Measurements from ENCODE around the gene IRS1.

Gene IRS1

DNA sequence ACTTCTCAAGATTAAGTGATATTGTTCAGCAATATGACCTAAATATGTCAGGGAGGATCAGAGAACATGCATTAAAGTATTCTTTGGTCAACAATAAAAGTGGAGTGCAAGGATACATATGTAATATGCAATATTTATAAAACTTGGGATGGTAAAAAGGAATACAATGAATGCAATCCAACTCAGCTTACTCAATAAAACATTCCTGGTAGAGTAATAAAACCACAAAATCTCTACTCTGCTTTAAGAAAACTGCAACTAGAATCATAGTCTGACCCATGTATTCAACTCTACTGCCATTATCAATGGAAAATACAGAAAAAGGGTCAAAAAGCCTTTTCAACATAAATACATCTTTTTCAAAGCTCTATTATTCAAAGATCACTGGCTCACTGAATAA lies 11.6 kb downstream of the IRS1 start:
- Histone ChIP-seq H3K27me3 (ENCODE audit: insufficient read depth, insufficient read length) (no peaks in the 10 kb centered on the region), H3K36me3 (ENCODE audit: insufficient read depth, insufficient read length, low read length) (peaks cover 9% of the 10 kb centered on the region), H3K4me3 (ENCODE audit: insufficient read length, low read depth) (no peak overlapping the region), H3K9ac (ENCODE audit: insufficient read length, low read depth) (no peak overlapping the region), H3K9me3 (ENCODE audit: insufficient read depth, low read length) (peaks cover 15% of the 10 kb centered on the region), H3K4me1 (ENCODE audit: insufficient read depth, insufficient read length) (no peaks in the 10 kb centered on the region)
- TF ChIP-seq SUZ12 (IDR thresholded peaks at IDR 0.05; ENCODE audit: extremely low read depth, insufficient read depth, insufficient read length) (no peak), ZNF274 (IDR thresholded peaks at IDR 0.05; ENCODE audit: low read depth, low read length) (no peak), YY1 (IDR thresholded peaks at IDR 0.05; ENCODE audit: insufficient read depth, insufficient read length) (no peak)
- no peak for DNase-seq (ENCODE audit: low read depth, low spot score)

DNA sequence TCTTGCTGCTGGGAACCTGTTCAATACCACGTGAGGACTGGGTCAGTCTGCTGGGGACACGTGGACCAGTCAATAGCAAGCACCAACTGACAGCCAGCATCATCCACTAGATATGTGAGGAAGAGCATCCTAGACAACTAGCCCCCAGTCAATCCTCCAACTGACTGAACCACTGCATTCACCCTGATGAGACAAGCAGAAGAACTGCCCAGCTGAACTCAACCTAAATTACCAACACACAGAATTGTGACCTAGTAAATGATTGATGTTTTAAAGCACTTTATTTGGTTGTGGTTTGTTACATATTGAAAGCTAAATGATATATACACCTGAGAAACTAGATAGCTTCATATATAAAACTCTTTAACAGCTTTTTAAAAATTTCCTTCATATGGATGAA lies 15.7 kb downstream of the IRS1 start:
- Histone ChIP-seq H3K4me3 (ENCODE audit: insufficient read length, low read depth) (no peak overlapping the region), H3K9ac (ENCODE audit: insufficient read length, low read depth) (no peak overlapping the region), H3K27me3 (ENCODE audit: insufficient read depth, insufficient read length) (no peaks in the 10 kb centered on the region), H3K9me3 (ENCODE audit: insufficient read depth, low read length) (peaks cover 15% of the 10 kb centered on the region), H3K36me3 (ENCODE audit: insufficient read depth, insufficient read length, low read length) (peaks cover 4% of the 10 kb centered on the region), H3K4me1 (ENCODE audit: insufficient read depth, insufficient read length) (no peaks in the 10 kb centered on the region)
- no peak for TF ChIP-seq YY1 (IDR thresholded peaks at IDR 0.05; ENCODE audit: insufficient read depth, insufficient read length)
- TF ChIP-seq SUZ12 (IDR thresholded peaks at IDR 0.05; ENCODE audit: extremely low read depth, insufficient read depth, insufficient read length): no peak
- no peak for TF ChIP-seq ZNF274 (IDR thresholded peaks at IDR 0.05; ENCODE audit: low read depth, low read length)
- DNase-seq (ENCODE audit: low read depth, low spot score): no peak

GRCh38 chr2:226782092-226782713 lies 17.4 kb downstream of the IRS1 start:
- Histone ChIP-seq H3K4me3 (ENCODE audit: insufficient read length, low read depth) (no peak overlapping the region), H3K36me3 (ENCODE audit: insufficient read depth, insufficient read length, low read length) (peaks cover 4% of the 10 kb centered on the region), H3K9me3 (ENCODE audit: insufficient read depth, low read length) (peaks cover 15% of the 10 kb centered on the region), H3K9ac (ENCODE audit: insufficient read length, low read depth) (no peak overlapping the region), H3K4me1 (ENCODE audit: insufficient read depth, insufficient read length) (no peaks in the 10 kb centered on the region), H3K27me3 (ENCODE audit: insufficient read depth, insufficient read length) (no peaks in the 10 kb centered on the region)
- TF ChIP-seq YY1 (IDR thresholded peaks at IDR 0.05; ENCODE audit: insufficient read depth, insufficient read length) (no peak), SUZ12 (IDR thresholded peaks at IDR 0.05; ENCODE audit: extremely low read depth, insufficient read depth, insufficient read length) (no peak), ZNF274 (IDR thresholded peaks at IDR 0.05; ENCODE audit: low read depth, low read length) (no peak)
- DNase-seq (ENCODE audit: low read depth, low spot score): no peak

DNA sequence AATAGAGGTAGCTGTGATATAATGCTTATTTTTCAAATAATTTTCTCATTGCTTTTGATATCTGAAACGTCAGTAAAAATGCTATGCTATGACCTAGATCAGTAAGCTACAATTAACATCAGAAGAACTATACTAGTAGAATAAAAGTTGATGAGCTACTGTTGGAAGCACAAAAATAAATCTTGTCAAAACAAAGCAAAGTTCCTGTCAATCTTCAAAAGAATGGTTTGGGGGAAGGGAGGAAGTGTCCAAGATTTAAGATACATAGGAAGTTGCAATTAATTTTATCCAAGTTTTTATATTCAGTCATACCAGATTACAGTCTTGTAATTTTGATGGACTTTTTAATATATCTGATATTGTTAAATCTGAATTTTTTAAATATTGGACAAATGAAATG lies 19.2 kb downstream of the IRS1 start:
- H3K4me3 ChIP-seq (ENCODE audit: insufficient read length, low read depth): no peak overlapping the region
- no peak overlapping the region for H3K9ac ChIP-seq (ENCODE audit: insufficient read length, low read depth)
- peaks cover 10% of the 10 kb centered on the region for H3K36me3 ChIP-seq (ENCODE audit: insufficient read depth, insufficient read length, low read length)
- no peaks in the 10 kb centered on the region for H3K4me1 ChIP-seq (ENCODE audit: insufficient read depth, insufficient read length)
- no peaks in the 10 kb centered on the region for H3K27me3 ChIP-seq (ENCODE audit: insufficient read depth, insufficient read length)
- H3K9me3 ChIP-seq (ENCODE audit: insufficient read depth, low read length): peaks cover 17% of the 10 kb centered on the region
- TF ChIP-seq YY1 (IDR thresholded peaks at IDR 0.05; ENCODE audit: insufficient read depth, insufficient read length): no peak
- TF ChIP-seq ZNF274 (IDR thresholded peaks at IDR 0.05; ENCODE audit: low read depth, low read length): no peak
- TF ChIP-seq SUZ12 (IDR thresholded peaks at IDR 0.05; ENCODE audit: extremely low read depth, insufficient read depth, insufficient read length): no peak
- DNase-seq (ENCODE audit: low read depth, low spot score): no peak

DNA sequence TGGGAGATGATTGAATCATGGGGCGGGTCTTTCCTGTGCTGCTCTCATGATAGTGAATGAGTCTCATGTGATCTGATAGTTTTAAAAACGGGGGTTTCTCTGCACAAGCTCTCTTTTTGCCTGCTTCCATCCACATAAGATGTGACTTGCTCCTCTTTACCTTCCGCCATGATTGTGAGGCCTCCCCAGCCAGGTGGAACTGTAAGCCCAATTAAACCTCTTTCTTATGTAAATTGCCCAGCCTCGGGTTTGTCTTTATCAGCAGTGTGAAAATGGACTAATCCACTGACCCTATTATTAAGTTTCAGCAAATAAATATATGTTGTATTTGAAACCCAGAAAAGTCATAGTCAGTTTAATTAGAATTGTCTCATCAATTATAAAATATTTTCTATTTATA lies 22.0 kb downstream of the IRS1 start:
- Histone ChIP-seq H3K36me3 (ENCODE audit: insufficient read depth, insufficient read length, low read length) (peaks cover 6% of the 10 kb centered on the region), H3K9ac (ENCODE audit: insufficient read length, low read depth) (no peak overlapping the region), H3K9me3 (ENCODE audit: insufficient read depth, low read length) (peaks cover 9% of the 10 kb centered on the region), H3K27me3 (ENCODE audit: insufficient read depth, insufficient read length) (no peaks in the 10 kb centered on the region), H3K4me3 (ENCODE audit: insufficient read length, low read depth) (no peak overlapping the region), H3K4me1 (ENCODE audit: insufficient read depth, insufficient read length) (no peaks in the 10 kb centered on the region)
- no peak for DNase-seq (ENCODE audit: low read depth, low spot score)
- TF ChIP-seq YY1 (IDR thresholded peaks at IDR 0.05; ENCODE audit: insufficient read depth, insufficient read length) (no peak), SUZ12 (IDR thresholded peaks at IDR 0.05; ENCODE audit: extremely low read depth, insufficient read depth, insufficient read length) (no peak), ZNF274 (IDR thresholded peaks at IDR 0.05; ENCODE audit: low read depth, low read length) (no peak)

DNA sequence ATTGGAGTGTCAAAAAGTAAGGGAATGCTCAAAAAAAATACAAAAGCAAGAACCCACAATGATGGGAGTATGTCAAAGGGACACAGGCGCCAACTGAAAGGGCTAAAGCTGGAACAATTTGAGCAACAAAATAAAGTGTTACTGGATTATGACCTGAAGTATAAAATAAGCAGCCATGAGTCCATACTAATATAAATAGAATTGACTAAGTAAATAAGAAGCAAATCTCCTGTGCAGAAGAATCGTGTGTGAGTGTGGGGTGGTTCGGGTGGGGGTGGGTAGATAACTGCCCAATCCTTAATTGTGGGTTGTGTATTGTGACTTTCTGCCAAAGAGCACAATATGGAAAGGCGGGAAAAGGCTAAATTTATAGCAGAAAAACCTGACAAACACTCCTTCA lies 23.5 kb downstream of the IRS1 start:
- Histone ChIP-seq H3K36me3 (ENCODE audit: insufficient read depth, insufficient read length, low read length) (peaks cover 10% of the 10 kb centered on the region), H3K4me1 (ENCODE audit: insufficient read depth, insufficient read length) (no peaks in the 10 kb centered on the region), H3K27me3 (ENCODE audit: insufficient read depth, insufficient read length) (no peaks in the 10 kb centered on the region), H3K4me3 (ENCODE audit: insufficient read length, low read depth) (no peak overlapping the region), H3K9me3 (ENCODE audit: insufficient read depth, low read length) (peaks cover 9% of the 10 kb centered on the region), H3K9ac (ENCODE audit: insufficient read length, low read depth) (no peak overlapping the region)
- TF ChIP-seq SUZ12 (IDR thresholded peaks at IDR 0.05; ENCODE audit: extremely low read depth, insufficient read depth, insufficient read length): no peak
- TF ChIP-seq ZNF274 (IDR thresholded peaks at IDR 0.05; ENCODE audit: low read depth, low read length): no peak
- no peak for TF ChIP-seq YY1 (IDR thresholded peaks at IDR 0.05; ENCODE audit: insufficient read depth, insufficient read length)
- DNase-seq (ENCODE audit: low read depth, low spot score): no peak

DNA sequence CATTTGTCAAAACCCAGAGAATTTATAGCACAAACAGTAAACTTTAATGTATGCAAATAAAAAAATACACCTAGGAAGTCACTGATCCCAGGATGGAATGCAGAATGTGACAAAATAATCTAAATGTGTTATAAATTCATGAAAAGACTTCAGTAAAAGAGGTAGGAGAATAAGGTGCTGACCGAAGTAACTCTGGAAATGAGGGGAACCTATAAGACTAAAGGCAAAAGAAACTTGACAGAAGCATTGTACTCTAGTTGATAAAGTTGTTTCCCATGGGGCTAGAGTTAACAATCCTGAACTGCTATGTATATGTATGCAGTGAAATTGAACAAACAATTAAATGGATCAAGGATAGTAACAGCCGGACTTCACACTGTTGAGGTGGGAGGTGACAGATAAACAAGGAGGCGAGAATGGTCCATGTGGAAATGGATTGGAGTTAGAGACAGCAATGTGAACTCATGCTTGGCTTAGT lies 24.5 kb downstream of the IRS1 start:
- Histone ChIP-seq H3K4me3 (ENCODE audit: insufficient read length, low read depth) (no peak overlapping the region), H3K4me1 (ENCODE audit: insufficient read depth, insufficient read length) (no peaks in the 10 kb centered on the region), H3K27me3 (ENCODE audit: insufficient read depth, insufficient read length) (no peaks in the 10 kb centered on the region), H3K9ac (ENCODE audit: insufficient read length, low read depth) (no peak overlapping the region), H3K36me3 (ENCODE audit: insufficient read depth, insufficient read length, low read length) (peaks cover 17% of the 10 kb centered on the region), H3K9me3 (ENCODE audit: insufficient read depth, low read length) (peaks cover 9% of the 10 kb centered on the region)
- DNase-seq (ENCODE audit: low read depth, low spot score): no peak
- TF ChIP-seq SUZ12 (IDR thresholded peaks at IDR 0.05; ENCODE audit: extremely low read depth, insufficient read depth, insufficient read length): no peak
- no peak for TF ChIP-seq ZNF274 (IDR thresholded peaks at IDR 0.05; ENCODE audit: low read depth, low read length)
- no peak for TF ChIP-seq YY1 (IDR thresholded peaks at IDR 0.05; ENCODE audit: insufficient read depth, insufficient read length)
